Adrenal gland (tissue), 12 donors: Measurements from ENCODE around the gene LARGE1. TPM values are rescaled to one million over a fixed set of nuclear protein-coding genes. Genes with fewer than 3 reads are reported as not detected.

Experiments
- DNase-seq, 7 donors: peaks; one replicate each; pipeline ENCODE4 v3.0.0-alpha.2; 2019 to 2020
- H3K27ac ChIP-seq, 5 donors: fragments of 200-600 bp; sonication (generic) in 4 of 5; 1 replicate in 3 of 5; 2 replicates in 2 of 5; pipeline versions ENCODE4 v1.5.1 to v1.8.0; 2016 to 2020; ENCODE audit warnings: mild to moderate bottlenecking in 1 of 5
- H3K27me3 ChIP-seq: fragments of 200-600 bp; 2 replicates; pipeline ENCODE4 v1.8.0; 2021
- H3K36me3 ChIP-seq, 2 donors: fragments of 200-600 bp; replicated peaks in 1 of 2; 1 replicate in 1 of 2; 2 replicates in 1 of 2; pipeline versions ENCODE4 v1.5.1 to v1.8.0; 2018 to 2022
- H3K4me1 ChIP-seq, 2 donors: fragments of 200-600 bp; replicated peaks in 1 of 2; 1 replicate in 1 of 2; 2 replicates in 1 of 2; pipeline versions ENCODE4 v1.5.1 to v1.8.0; 2018 to 2021
- H3K4me3 ChIP-seq, 4 donors: fragments of 200-600 bp; sonication (generic) in 3 of 4; one replicate each; pipeline ENCODE4 v1.5.1; 2016 to 2018
- H3K9me3 ChIP-seq, 3 donors: fragments of 200-600 bp; sonication (generic) in 1 of 3; replicated peaks in 1 of 3; 1 replicate in 2 of 3; 2 replicates in 1 of 3; pipeline versions ENCODE4 v1.5.1 to v1.8.0; 2016 to 2021
- POLR2A ChIP-seq, 2 donors: fragments of 450-650 bp; IDR thresholded peaks; one replicate each; pipeline ENCODE4 v1.6.1; 2017; ENCODE audit warnings: antibody characterized with exemption in 2 of 2, mild to moderate bottlenecking in 2 of 2, moderate library complexity in 1 of 2
- WGBS, 4 donors: extraction: QIAGEN DNeasy Blood & Tissue Kit in 2 of 4; methylation state at CpG; one replicate each; pipeline versions ENCODE4 v1.1.5 to v1.1.7; 2013 to 2017; 5-methylcytosine and 5-hydroxymethylcytosine counted together
- intact Hi-C, 2 donors: fragments of 100-400 bp; cut with DNase I; formaldehyde crosslinking; loops; one replicate each; pipeline versions ENCODE4 v1.14.1 to v1.15.0; 2022 to 2023
- polyA plus RNA-seq, 3 donors: library from polyadenylated mRNA; stranded (reverse); fragments of 200-250 nt in 2 of 3; fragments of 350-450 nt in 1 of 3; fragmentation: Illumina TruSeq in 1 of 3; extraction: RNeasy Lipid Tissue Mini Kit (QIAGEN cat#74804) in 1 of 3; gene quantifications; one replicate each; pipeline ENCODE4 v1.2.3, GENCODE V29; 2013 to 2014
- total RNA-seq, 9 donors: library from RNA; depleted of rRNA in 4 of 9; stranded (reverse); fragments of >200 nt in 4 of 9; fragments of 120-200 nt in 1 of 9; fragmentation: NEBNext Ultra II Directional in 1 of 9; extraction: Animal tissue kit (Norgen Biotek cat#: 25700) in 1 of 9; gene quantifications; one replicate each; pipeline versions ENCODE4 v1.1.0 to v1.2.4, GENCODE V29; 2013 to 2023
- TF ChIP-seq, protein P1 (sequence below), 6 experiments: fragments of 450-650 bp in 4 of 6; fragments of 200-600 bp in 2 of 6; sonication (generic) in 1 of 6; IDR thresholded peaks; 1 replicate in 5 of 6; 2 replicates in 1 of 6; pipeline versions ENCODE4 v1.5.1 to v1.8.0; 2016 to 2021; ENCODE audit warnings: antibody characterized with exemption in 6 of 6, mild to moderate bottlenecking in 2 of 6, moderate library complexity in 1 of 6
- donor health status: healthy with polysubstance abuse.
- donor health status: Bipolar disorder and iron deficiency.
- donor health status: DM: yes; HTN: yes; CAD: no.
- donor health status: DM: no; HTN: no; CAD: no.
- donor health status: DM: no; HTN: no; CAD: no.
- donor health status: DM: yes; HTN: yes; CAD: no.

LARGE1 gene
- total and polyA plus RNA-seq, 12 donors: 3.4 to 67.6 (median 30.6) TPM

- Histone ChIP-seq H3K4me1 (no peaks in the 10 kb centered on the region), H3K36me3 (no peaks in the 10 kb centered on the region), H3K27me3 (no peaks in the 10 kb centered on the region), H3K9me3 (no peaks in the 10 kb centered on the region), H3K27ac (no peak overlapping the region), H3K4me3 (no peak overlapping the region)
- WGBS, 4 donors: 66 to 97% (median 93%) methylated on average over 3 of the region's 3 CpGs
- no peak for DNase-seq
- TF ChIP-seq POLR2A (IDR thresholded peaks at IDR 0.05): no peak
- TF ChIP-seq, protein P1, sequence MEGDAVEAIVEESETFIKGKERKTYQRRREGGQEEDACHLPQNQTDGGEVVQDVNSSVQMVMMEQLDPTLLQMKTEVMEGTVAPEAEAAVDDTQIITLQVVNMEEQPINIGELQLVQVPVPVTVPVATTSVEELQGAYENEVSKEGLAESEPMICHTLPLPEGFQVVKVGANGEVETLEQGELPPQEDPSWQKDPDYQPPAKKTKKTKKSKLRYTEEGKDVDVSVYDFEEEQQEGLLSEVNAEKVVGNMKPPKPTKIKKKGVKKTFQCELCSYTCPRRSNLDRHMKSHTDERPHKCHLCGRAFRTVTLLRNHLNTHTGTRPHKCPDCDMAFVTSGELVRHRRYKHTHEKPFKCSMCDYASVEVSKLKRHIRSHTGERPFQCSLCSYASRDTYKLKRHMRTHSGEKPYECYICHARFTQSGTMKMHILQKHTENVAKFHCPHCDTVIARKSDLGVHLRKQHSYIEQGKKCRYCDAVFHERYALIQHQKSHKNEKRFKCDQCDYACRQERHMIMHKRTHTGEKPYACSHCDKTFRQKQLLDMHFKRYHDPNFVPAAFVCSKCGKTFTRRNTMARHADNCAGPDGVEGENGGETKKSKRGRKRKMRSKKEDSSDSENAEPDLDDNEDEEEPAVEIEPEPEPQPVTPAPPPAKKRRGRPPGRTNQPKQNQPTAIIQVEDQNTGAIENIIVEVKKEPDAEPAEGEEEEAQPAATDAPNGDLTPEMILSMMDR (IDR thresholded peaks at IDR 0.05): no peak
- intact Hi-C loops: no loop called here
Measured at GRCh38 chr22:33321466-33321865, 598.8 kb downstream of the LARGE1 start.

- no peak for DNase-seq
- no peaks in the 10 kb centered on the region for H3K4me1 ChIP-seq
- H3K4me3 ChIP-seq: no peak overlapping the region
- no peak overlapping the region for H3K27ac ChIP-seq
- intact Hi-C loops: no loop called here
- TF ChIP-seq POLR2A (IDR thresholded peaks at IDR 0.05): no peak
- TF ChIP-seq, protein P1 (IDR thresholded peaks at IDR 0.05): no peak
- no peaks in the 10 kb centered on the region for H3K9me3 ChIP-seq
- no peaks in the 10 kb centered on the region for H3K27me3 ChIP-seq
- no peaks in the 10 kb centered on the region for H3K36me3 ChIP-seq
- WGBS, 4 donors: 93 to 96% (median 94%) methylated on average over 14 to 15 of the region's 15 CpGs
Measured at GRCh38 chr22:33315954-33316353, 604.3 kb downstream of the LARGE1 start.

DNA sequence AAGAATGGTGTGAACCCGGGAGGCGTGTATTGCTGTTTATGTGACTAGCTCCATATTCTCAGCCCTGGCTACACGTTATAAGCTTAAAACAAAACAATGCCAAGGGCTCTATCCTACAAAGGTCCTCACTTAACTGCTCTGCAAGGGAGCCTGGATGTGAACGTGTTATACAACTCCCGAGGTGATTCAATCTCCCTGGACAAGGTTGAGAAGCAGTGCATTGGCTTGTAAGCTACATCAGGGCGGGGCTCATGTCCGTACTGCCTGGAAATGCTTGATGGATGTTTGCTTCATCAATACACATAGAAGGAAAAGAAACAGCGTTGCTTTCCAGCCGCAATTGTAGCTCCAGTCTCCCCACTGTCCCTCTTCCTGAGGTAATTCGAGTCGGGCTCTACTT lies 605.2 kb downstream of the LARGE1 start:
- no peaks in the 10 kb centered on the region for H3K4me1 ChIP-seq
- no peaks in the 10 kb centered on the region for H3K36me3 ChIP-seq
- H3K4me3 ChIP-seq: no peak overlapping the region
- no peak for DNase-seq
- H3K27ac ChIP-seq: no peak overlapping the region
- TF ChIP-seq POLR2A (IDR thresholded peaks at IDR 0.05): no peak
- TF ChIP-seq, protein P1 (IDR thresholded peaks at IDR 0.05): no peak
- intact Hi-C loops: no loop called here
- WGBS, 4 donors: 93 to 97% (median 95%) methylated on average over 11 of the region's 11 CpGs
- no peaks in the 10 kb centered on the region for H3K9me3 ChIP-seq
- H3K27me3 ChIP-seq: no peaks in the 10 kb centered on the region

- no peaks in the 10 kb centered on the region for H3K4me1 ChIP-seq
- no peak overlapping the region for H3K27ac ChIP-seq
- 85 to 91% (median 87%) methylated on average over 5 of the region's 5 CpGs for WGBS, 4 donors
- DNase-seq: no peak
- no peaks in the 10 kb centered on the region for H3K9me3 ChIP-seq
- H3K36me3 ChIP-seq: no peaks in the 10 kb centered on the region
- no peak overlapping the region for H3K4me3 ChIP-seq
- TF ChIP-seq POLR2A (IDR thresholded peaks at IDR 0.05): no peak
- intact Hi-C loops: no loop called here
- no peaks in the 10 kb centered on the region for H3K27me3 ChIP-seq
Measured at GRCh38 chr22:33314316-33314715, 606.0 kb downstream of the LARGE1 start.

DNA sequence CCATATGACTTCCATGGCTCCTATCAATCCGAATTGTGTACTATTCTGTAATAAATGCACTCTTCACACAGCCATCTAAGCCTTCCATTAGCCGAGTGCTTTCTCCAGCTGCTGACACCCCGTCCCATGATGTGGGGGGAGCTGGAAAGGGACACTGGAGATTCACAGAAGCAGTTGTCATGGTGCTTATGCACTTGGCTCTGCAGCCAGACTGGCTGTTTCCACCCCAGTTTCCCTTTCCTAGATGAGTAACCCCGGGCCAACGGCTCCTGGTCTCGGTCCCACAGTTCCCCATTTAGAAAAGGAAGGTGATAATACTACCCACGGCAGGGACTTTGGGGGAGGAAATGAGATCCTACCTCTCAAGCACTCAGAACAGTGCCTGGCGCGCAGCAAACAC lies 617.2 kb downstream of the LARGE1 start:
- Histone ChIP-seq H3K9me3 (no peaks in the 10 kb centered on the region), H3K4me3 (no peak overlapping the region), H3K36me3 (no peaks in the 10 kb centered on the region), H3K27ac (no peak overlapping the region), H3K4me1 (peaks cover 0 to 9% of the 10 kb centered on the region in 2 donors), H3K27me3 (no peaks in the 10 kb centered on the region)
- TF ChIP-seq, protein P1 (IDR thresholded peaks at IDR 0.05): no peak
- no peak for TF ChIP-seq POLR2A (IDR thresholded peaks at IDR 0.05)
- intact Hi-C loops: loop anchor here (5.0 to 10.0 kb wide), 4 partner anchors 212 to 804 kb away; no protein-coding TSS in a partner anchor
- peak in 2 of 7 donors; percentile 15 to 52 for DNase-seq
- 58 to 76% (median 65%) methylated on average over 9 of the region's 9 CpGs for WGBS, 4 donors
